DMS 273 (cell line): ENCODE results near the gene PRKN.

Source experiments
- DNase-seq: peaks from one replicate; lab custom pipeline; 2025; ENCODE audit not compliant: unreplicated experiment; lab: John Stamatoyannopoulos, UW

The PRKN gene

DNA sequence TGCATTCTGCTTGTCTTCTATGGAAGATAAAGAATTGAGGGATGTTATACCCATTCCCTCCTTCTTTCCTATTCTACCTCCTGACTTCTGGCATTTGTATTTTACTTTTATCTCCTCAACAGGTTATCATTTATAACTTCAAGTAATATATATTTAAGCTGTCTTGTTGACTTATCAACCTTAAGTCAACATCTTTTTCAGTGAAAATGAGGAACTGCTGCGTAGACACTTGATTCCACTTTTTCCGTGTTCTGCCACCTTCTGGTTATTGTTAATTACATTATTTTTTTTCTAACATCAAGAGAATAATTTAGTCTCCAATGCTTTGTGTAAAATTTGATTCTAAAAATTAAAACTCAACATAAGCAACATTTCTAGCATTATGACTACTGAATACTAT lies 107.5 kb downstream of the PRKN start:
- no peak for DNase-seq

DNA sequence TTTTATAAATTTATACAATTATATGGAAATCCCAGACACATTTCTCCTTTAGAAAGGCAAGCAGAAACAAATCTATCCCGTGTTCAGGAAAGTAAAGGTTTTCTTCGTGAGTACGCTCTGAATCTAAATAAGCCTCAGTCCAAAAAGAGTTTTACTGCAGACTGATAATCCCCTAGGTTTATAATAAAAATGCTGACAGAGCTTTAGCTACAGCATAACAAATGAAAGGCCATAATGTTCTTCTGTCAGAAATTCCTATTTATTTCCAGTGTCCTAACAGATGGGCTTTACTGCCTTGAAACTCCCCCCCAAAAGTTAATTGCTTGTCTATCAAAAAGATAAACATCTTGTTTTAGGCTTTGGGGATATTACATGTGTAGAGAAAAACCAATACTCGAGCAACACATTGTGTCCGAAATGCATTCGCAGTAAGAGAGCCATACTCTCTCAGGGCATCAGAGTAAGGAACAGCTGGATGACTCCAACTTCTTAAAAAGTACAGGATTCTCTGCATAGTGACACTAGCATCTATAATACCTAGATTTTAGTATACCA lies 109.0 kb downstream of the PRKN start:
- DNase-seq = peak; percentile 18

DNA sequence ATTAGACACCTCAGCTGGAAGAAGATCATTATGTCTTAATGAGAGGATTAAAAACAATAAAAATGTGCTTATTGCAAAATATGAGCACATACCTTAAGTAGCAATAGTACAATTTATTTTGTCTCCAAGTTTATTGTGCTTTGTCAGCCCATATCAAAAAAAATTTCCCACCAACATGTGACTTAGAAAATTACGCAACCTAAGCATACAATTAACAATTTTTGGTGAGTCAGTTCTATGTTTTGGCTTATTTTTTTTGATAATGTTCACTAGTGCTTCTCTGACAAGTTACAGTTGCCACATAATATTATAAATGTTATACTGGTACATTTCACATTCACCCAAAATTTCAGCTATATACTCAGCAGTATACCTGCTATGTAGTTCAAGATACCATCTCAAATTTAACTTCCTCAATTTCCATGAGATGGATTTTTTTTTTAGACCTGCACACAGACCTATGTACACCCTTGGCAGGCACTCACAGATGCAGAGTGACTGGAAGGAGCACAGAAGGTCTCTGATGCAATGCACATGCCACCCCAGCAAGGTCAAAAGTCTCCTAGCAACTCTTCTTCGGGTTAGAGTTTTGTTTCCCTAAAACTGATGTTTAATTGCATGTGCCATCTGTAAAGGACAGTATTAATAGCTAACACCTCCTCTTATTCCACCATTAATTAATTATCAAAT lies 112.4 kb downstream of the PRKN start:
- peak; percentile 47 for DNase-seq

DNA sequence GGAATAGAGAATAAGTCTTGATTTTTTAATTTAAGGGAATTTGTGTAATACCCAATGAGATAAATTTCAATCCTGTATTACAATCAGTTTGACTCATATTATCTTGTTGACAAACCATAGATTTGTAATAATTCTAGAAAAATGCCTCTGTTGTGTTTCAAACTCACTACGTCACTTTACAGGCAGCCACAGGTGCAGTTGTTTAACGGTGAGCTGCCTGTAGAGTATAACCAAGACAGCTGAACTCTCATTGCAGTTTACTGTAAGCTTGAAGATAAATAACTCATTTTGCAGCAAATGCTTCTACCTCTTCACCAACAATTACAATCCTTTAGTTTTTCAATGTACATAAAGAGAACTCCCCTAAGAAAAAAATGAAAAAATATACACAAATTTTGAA lies 114.3 kb downstream of the PRKN start:
- DNase-seq = no peak

DNA sequence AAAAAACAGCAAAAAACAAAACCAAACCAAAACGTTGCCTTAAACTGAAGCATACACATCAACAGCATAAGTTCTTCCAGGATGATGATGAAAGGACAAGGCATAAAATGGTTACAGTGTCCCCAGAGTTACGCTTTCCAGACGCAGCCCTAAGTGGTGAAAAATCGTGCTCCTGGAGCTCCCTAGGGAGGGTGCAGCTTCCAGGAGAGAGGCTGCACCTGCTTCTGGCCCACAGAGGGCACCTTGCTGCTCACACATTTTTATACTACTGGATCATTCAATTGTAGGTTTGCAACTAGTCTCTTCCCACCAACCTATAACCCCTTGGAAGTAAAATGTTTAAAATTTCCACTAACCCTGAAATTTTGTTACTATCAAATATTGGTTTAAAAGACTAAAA lies 115.0 kb downstream of the PRKN start:
- DNase-seq = no peak

DNA sequence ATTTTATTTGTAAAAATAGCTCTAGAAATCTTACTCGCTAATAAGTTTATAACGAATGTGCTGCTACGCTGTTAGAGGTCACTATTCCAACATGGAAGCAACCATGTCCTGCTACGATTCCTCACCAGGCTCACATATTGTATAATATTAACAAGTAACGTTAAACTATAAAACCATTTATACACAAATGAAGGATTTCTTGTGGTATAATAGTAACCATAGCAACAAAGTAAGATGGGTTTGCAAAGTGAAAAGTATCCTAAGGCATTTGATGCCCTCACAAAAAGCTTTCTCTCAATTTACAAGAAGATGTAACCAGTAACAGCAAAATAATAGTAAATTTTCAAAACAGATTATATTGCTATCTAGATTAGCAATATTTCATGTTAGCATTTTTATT lies 117.2 kb downstream of the PRKN start:
- no peak for DNase-seq

DNA sequence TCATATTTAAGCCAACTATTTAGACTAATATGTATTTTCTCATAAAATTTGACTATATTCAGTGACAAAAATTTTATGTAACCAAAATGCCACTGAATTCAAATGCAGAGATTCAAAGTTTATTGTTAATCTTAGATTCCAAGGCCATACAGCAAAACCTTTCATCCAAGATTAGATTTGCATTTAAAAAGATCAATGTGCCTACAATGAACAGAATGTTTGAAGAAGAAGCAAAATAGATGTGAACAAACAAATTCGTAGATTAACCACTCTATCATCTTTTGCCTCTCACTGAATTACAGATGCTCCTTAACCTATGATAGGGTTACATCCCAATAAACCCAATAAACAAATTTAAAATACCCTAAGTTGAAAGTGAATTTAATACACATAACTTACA lies 121.7 kb downstream of the PRKN start:
- DNase-seq = no peak

DNA sequence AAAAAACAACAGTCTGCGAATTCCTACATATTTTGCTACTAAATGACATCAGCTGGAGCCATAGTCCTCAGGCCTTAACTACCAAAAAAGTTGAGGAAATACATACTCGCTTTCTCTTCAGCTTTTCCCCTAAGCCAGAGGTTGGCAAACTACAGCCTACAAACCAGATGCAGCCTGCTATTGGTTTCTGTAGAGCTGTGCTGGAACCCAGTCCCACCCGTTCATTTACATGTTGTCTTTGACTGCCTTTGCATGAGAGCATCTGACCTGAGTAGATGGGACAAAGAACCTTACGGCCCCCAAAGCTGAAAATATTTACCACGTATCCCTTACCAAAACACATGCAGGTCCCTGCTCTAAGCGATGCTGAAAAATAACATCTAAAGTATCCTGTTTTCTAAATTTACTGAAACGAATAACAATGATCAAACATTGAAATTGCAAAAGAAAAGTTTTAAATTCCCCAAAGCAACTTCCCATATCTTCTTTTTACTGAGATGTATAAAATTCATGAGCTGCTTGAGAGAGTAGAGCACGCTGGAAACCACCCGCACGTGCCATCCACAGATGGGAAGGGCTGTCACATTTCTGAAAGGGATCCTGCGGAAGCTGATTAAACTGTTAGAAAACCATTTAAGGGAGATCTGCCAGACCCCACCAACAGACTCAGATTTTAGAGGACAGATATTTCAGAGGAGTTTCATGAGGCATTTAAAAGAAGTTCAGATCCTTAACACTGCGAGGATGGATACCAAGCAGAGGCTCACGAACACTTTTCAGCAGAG lies 124.1 kb downstream of the PRKN start:
- no peak for DNase-seq

DNA sequence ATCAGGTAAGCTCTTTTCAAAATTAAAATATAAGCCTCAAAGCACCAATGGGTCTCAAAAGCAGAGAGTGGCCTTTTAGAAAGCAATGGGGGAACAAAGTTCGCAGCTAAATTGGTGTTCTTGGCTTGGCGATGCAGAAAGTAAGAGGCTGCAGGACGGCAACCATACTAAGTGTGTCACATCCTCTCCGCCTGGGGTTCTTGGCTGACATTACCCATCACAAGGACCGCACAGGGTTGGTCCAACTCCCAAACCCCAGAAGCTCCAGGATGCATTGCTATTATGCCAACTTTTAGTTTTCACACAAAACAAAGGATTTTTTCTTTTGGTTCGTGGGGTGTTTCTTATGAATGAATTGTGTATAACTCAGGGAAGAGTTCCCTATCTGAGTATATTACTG lies 124.8 kb downstream of the PRKN start:
- no peak for DNase-seq

DNA sequence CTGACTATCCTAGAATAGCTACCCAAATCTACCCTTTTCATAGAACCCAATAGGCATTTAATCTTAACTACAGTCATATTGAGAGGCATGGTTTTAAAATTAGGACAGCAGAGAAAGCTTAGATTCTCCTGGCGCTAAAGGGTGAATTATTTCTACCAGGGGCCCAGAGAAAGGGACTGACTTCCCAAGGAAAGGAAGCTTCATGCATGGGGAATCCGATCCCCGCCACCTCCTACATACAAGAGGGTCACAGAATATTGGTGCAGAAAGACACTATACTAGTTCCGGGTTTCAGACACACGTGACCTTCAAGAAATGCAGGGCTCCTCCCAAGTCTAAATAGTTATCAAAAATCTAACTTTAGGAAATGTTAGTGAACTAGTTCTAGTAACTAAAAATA lies 130.9 kb downstream of the PRKN start:
- no peak for DNase-seq

DNA sequence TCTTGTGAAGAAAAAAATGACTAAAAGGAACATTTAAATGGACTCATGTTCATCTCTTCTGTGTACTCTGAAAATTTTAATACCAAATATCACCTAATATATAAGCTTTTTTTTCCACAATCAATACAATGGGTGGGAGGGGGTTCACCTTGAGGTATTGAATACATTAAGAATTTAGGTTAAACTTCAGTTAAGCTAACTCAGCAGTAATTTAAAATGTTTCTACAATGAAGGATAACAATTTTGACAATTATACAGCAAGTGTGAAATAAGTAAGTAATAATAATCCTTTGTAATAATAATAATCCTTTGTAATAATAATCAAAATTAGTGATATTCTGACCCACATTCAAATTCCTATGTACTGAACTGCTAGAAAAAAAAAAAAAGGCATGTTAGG lies 136.0 kb downstream of the PRKN start:
- DNase-seq = no peak

DNA sequence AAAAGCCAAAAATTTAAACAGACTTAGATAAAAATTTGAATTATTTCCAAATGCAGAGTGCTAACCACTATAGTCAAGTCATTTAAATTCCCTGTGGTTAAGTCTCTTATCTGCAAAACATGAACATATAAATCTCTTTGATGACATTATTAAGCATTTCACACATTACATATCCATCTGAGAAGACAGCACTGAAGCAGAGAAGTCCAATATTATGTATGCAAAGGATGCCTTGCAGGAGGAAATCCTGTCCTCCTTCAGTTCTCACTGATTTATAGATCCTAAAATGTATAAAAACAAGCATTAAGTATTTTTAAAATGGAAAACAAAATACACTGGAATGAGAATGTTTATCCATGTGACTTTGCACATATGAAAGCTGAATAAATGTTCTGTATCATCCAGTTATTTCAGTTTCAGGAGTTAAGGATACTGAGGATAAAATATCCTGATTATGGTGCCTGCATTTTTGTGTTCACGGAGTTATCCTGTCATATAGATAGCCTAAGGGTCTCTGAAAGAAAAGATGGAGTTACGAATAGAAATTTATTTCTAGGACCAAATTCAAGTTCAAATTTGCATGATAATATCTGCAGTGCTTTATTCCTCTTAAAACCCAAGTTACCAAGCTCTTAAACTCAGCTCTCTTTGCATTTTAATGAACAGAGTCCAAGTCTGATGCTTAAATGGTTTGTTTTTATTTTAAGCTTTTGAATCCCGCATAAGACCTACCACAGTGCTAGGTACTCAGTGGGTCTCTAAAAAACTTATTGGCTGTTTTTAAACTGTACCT lies 145.4 kb downstream of the PRKN start:
- DNase-seq = no peak

DNA sequence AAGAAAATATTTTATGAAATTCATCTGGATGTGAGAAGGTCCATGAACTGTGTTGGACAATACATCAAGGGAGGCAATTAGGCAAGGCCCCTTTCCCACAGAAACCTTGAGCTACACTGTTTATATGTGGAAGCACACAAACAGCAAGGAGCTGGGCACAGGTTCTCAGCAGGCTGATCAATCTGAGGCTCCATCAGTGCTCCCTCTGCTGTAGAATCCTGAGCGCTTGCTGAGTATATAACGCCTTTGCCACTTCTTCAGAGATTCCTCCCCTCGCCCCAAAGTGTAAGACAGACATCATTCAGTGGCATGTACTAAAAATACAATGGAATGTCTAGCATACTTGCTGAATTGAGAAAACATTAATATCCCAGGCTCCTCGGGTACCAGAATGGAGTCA lies 146.9 kb downstream of the PRKN start:
- no peak for DNase-seq

DNA sequence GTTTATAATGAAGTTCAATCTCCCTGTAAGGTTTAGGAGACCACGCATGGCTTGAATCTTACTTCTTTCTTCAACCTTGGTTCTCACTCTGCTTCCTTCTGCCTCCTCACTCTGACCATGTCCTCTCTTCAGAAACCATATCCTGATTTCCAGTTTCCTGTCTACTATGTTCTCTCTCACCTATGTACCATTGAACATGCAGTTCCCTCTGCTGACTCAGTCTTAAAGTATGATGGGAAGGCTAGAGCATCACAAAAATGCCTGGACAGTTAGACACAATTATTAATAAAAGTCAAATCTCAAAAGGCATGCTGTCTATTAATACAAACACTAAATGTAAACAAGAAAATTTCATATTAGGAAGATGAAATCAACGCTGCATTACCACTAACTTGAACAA lies 151.6 kb downstream of the PRKN start:
- no peak for DNase-seq

DNA sequence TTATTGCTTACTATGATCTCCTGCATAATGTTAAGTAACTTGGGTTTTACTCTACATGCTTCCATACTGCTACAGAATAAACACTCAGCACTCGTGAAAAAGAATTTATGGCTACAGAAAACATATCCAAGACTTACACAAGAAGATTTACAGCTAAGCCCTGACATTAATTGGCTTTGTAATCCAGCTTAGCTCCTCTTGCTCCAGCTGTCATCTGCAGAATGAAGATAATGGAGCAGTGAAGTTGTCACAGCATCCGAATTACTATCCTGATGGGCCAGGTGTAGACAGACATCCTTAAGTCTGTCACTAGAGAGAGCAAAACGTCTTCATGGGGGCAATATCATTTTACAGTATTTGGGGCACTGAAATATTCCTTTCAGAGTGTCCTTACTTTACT lies 155.3 kb downstream of the PRKN start:
- no peak for DNase-seq

DNA sequence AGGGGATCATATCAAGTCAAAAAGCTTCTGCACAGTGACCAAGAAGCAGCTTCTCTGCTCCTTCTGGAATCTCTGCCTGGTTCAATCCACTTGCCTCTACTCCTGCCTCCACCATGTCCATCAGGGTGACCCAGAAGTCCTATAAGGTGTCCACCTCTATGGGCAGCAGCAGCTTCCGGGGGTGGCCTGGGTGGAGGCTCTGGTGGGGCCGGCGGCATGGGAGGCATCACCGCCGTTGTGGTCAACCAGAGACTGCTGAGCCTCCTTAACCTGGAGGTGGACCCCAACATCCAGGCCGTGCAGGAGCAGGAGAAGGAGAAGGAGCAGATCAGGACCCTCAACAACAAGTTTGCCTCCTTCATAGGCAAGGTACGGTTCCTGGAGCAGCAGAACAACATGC lies 159.3 kb downstream of the PRKN start:
- DNase-seq = no peak

DNA sequence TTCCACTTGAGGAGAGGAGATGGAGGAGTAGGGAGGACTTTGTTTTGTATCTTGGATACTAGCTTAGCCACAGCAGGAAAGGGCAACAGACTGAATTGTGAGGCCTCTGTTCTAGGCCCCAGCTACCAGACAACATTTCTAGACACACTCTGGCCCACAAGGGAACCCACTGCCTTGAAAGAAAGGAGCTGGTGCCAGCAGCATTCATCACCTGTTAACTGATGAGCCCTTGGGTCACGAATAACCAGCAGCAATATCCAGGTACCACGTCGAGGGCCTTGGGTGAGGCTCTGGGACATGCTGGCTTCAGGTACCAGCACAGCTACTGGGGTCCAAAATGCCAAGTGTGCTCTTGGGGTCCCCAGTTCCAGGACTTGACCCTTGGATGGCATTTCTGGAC lies 165.5 kb downstream of the PRKN start:
- no peak for DNase-seq

DNA sequence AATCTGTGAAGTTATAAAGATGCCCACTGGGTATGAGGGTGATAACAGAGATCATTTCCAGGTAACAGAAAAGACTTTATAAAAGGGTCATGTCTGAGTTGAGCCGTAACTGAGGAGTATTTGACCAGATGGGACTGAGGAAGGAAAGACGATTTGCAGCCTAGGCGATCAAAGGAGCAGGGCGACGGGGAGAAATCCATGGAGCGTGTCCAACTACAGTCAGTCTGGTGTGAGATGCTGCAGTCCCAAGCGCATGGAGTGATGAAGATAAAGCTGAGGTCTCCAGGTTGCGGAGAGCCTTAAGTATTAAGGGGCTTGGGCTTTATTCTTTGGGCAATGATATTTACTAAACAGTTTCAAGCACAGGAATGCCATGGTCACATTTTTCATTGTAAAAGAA lies 166.7 kb downstream of the PRKN start:
- no peak for DNase-seq

DNA sequence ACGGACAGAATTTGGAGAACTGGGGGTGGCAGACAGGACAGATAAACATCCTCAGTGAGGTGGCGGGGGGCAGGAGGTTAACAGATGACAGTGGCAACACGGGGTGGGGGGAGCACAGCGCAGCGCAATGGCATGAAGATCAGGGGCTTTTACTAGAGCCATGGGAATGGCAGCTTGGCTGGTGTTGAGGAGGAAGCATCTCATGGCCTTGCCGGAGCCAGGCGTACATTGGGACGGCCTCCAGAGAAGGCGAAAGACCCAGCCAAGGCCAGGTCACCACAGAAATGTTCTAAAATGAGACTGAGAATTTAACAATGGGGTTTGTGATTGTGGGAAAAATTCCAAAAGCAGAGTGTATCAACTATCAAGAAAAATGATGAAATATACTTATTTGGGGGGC lies 173.0 kb downstream of the PRKN start:
- DNase-seq = no peak

DNA sequence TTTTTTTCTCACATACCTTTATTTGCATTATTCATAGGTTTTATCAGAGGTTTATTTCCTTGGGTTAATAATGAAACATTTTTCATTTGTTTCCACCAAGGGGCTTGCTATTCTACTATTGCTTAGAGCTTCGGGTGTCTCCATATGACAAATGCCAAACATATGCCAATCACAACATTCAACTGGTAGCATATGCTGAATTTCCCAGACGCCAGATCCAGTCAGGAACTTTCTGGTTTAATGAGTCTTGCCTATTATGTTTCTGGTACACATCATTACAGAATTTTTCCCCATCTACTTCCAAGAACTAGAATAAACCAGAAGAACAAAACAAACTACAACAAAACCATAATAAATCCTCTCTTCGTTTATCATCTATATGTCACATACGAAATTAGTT lies 180.7 kb downstream of the PRKN start:
- DNase-seq = no peak

DNA sequence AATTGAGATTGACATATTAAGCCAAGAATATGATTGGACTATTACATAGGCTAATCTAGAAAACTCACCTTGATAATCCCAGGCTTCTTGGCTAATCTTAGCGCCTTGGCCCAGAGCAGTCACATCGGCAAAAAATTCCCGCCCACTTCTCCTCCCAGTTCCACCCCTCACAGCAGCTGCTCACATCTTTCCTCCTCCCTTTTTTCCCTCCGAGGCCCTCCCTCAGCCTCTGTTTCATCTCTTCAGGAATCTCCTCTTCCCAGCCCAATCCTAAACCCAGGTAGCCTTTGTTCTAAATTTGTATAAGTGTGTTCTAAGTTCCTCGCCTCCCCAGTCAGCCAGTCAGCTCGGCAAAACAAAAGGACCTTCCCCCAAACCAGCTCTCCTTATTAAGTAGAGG lies 184.3 kb downstream of the PRKN start:
- DNase-seq = no peak
